Measurements from ENCODE around the gene EIF2B2.
"Not testable (repeated sequence)": the region's sequence is repeated elsewhere in the genome, so short reads cannot be mapped to it uniquely, and the experiment has no call there.

The EIF2B2 gene

DNA sequence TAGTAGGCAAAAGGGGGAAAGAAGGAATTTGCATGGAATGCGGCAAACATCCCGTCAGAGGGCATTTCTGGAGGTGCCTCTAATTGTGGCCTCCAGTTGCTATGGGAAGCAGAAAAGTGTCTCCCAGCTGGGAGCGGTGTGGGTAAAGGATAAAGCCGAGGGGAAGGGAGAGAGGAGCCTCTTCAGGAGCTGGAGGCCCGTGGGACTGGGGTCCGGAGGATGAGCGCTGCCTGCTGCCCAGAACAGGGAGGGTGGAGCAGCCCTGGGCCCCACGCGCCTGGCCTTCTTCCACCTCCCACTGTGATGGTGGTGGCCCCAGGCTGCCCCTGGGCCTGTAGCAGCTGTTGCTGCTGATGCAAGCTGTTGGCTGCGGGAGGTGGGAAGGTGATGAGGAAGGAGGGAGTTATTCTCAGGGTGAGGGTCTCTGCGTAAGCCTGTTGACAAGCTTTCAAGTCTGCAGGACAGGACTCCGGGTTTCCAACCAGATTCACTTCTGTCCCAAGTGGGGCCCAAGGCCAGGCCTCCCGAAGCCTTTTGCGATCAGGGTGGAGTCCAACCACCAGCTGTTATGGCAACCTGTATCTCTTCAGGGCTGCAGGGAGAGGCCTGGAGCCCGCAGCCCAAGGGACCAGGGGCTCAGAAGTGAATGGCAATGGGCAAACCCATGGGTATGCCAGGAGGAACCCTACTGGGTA is 28.2 kb upstream of the EIF2B2 start:
- no peak for DNase-seq (ENCODE audit: low read depth)

DNA sequence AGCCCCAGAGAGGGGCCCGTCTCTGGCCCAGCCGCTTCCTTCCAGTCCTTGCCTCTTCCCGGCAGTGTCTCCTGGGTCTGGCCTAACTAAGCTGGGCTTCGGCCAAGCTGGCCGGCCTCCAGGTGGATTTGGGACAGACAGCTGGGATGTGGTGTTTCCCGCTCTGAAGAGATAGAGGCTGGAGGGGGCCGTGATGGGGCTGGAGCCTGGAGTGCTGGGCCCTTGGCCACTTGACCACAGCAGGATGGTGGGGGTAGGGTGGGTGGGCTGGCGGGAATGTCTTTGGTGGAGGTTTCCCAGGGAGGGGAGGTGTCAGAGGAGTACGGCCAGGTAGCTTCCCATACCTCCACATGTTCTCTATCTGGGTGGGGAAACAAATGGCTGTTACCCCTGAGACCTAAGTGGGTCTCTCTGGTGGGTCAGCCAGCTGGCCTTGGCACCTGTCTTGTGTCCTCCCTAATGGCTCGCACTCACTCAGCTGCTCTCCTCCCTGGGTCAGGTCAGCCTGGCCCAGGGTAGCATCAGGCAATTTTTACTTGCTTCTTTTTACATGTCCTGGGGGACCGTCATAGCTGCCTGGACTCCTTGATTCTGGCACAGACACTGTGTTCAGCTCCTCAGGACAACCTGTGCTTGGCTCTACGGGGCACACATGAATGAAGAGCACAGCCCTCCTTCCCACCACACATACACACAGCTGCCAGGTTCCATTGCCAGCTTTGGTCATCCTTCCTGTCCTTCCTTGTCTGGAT is 27.5 kb upstream of the EIF2B2 start:
- no peak for DNase-seq (ENCODE audit: low read depth)

DNA sequence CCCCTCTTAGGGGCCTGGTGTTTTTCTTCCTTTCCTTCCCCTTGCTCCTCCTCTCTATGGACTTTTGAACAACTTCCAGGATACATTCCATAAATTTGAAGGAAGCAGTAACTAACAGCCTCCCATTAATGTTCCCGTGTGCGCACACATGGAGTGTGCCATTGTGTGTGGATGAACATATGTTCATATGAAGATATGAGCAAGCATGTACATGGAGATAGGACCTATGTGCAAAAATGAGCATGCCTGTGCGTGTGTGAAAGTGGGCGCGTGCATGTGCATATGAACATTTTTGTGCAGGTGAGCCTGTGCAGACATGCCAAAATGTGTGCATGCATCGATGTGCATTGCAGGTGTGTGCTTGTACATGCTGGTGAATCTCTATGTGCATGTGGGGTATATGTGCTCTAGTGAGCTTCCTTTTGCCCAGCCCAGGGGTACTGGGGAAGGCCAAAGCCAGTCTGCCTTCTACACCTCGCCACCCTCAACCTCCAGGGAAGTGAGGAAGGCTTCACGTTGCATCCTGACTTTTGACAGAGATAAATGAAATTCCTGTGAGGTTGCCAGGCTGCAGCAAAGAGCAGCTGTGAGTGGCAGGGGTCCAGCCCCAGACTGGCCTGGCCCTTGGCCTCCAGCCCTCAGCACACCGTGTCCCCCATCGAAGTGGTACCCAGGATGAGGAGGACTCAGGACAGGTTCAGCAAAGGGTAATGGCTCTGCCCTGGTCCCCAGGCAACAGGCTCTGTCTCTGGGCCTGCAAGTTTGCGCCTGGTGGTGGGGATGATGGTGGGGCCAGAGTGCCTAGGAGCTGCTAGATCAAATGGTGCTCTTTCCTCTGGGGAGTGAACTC is 26.2 kb upstream of the EIF2B2 start:
- DNase-seq (ENCODE audit: low read depth), result no peak

DNA sequence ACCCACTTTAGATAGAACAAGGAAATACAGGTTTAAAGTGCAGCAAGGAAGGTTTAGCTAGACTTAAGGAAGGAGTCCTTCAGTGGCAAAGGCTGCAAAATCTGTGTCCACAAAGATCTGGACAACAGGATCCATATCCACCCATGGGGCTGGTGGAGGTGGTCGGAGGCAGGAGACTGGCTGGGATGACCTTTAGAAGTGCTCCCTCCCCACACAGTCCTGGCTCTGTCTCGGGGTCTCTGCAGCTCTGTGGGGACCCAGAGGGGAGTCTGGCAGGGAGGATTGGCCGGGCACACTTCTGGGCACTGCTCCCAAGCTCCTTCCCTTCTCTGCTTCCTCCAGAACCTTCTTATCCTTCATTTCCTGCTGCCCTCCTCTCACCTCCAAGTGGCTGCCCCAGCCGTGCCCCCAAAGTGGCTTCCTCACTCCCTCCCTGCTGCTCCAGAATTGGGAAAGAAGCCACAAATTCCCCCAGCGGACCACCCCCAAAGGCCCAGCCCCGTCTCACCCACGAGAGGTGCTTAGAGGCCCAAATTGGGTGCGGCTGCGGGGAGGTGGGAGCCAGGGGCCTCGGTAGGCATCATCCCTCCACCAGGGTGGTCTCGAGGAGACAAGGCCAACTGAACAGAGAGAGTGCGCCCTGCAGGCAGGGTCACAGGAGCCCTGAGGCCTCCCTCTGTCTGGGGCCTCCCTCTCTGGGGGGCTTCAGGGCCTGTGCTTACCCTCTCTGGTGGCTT is 25.4 kb upstream of the EIF2B2 start:
- no peak for DNase-seq (ENCODE audit: low read depth)

DNA sequence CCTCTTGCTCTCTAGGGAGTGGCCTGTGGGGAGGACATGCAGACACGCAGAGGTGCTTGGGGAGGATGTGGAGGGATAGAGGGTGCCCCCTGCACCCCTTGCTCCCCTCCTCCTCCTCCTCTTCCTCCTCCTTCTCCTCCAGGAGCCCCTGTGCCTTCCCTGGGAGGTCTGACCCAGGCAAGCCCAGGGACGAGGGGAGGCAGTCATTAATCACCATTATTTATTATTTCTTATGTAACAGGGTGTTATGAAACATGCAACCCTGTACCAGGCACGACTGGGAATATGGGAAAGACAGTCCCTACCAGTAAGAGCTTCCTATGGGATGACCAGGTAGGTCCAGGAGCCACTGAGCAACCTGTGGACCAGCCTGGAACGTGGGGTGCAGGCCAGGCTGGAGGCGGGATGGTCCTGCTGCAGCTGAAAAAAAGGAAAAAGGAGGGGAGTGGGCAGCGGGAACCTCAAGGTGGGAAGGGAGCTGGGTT is 24.8 kb upstream of the EIF2B2 start:
- DNase-seq (ENCODE audit: low read depth), result no peak

DNA sequence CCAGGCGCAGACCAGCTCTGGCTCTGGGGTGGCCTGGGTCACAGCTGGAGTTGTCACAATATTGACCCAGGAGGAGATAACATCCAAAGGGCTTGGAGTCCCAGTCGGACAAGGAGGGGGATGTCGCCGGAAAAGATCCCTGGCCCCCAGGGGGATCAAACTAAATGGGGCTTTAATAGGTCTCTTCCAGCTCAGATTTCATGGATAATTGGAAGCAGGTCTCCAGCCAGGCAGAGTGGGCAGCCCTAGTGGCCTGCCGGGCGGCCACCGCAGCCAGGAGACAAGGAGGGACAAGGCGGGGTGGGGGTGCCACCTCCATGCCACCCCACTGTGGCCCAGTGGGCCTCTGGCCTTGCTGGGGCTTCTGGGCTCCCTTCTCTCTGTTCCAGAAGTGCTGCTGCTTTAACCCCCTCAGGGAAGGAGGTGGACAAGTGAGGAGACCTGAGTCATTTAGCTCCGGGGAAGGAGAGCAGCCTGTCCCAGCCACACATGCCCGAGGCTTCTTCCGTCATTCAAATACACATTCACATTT is 24.2 kb upstream of the EIF2B2 start:
- DNase-seq (ENCODE audit: low read depth), result no peak

DNA sequence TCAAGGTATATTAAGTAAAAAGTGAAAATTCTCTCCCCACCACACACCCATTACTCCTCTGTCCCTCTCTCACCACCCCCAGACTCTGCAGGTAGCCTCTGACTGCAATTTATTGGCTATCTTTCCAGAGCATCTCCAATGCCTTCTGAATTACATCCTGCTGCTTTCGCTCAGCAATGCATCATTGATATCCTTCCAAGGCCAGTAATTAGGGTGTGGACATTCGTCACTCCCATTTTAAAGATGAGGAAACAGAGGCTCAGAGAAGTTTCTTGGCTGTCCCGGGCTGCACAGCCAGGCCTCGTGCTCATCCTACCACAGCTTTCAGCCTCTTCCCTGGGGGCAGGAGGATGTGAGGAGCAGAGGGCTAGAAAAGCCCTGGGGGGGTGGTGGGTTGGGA is 23.7 kb upstream of the EIF2B2 start:
- no peak for DNase-seq (ENCODE audit: low read depth)

DNA sequence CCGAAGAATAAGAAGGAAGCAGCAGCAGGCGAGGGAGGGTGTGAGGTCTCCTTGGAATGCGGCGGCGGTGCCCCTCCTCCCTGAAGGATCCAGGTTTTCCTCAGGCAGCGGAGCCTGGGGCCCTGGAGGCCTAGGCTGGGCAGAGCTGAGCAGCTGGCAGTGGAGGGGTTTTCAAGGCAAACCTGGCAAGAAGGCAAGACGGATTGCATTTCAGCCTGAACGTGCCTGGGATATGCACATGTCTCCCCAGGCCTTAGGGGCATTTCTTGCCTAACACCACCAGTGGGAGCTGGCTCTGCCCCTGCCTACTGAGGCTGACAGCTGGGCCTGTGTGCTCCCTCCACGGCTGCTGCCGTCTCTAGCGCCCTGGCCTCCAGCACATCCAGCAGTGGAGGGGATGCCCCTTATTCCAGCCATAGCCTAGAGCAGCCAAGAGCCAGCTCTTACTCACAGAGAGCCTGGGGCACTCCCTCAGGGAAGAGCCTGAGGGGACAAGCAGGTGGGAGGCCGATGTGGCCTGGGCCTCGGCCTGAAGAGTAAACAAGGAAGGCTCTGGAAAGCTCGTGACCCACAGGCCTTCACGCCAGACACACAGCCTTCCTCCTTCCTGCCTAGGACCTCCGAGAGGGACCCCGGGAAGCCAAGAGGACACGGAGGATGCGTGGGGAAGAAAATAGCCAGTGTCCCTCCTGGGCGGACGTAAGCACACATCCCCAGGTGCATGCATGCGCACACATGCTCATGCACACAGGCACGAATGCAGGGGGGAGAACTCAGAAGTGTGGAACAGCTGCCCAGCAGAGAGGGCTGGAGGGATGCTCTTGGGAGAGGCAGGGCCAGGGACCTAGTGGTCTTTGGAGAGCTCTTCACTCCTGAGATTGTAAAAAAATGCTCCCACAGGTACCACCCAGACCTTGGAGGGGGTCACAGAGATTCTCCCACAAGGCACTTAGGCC is 23.0 kb upstream of the EIF2B2 start:
- no peak for DNase-seq (ENCODE audit: low read depth)

DNA sequence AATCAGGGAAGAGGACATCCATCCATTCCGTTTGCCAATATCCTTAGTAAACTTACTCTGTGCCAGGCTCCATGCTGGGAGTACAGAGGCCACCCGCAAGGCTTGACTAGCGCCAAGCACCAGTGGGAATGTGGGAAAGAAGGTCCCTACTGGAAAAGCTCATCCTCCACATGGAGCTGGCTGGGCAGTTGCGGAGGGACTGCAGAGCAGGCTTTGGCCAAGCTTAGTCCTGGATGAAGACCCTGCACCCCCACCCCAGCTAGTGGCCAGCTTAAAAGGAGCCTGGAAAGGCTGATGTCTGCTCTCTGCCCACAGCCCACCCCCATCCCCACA is 22.4 kb upstream of the EIF2B2 start:
- DNase-seq (ENCODE audit: low read depth), result no peak

DNA sequence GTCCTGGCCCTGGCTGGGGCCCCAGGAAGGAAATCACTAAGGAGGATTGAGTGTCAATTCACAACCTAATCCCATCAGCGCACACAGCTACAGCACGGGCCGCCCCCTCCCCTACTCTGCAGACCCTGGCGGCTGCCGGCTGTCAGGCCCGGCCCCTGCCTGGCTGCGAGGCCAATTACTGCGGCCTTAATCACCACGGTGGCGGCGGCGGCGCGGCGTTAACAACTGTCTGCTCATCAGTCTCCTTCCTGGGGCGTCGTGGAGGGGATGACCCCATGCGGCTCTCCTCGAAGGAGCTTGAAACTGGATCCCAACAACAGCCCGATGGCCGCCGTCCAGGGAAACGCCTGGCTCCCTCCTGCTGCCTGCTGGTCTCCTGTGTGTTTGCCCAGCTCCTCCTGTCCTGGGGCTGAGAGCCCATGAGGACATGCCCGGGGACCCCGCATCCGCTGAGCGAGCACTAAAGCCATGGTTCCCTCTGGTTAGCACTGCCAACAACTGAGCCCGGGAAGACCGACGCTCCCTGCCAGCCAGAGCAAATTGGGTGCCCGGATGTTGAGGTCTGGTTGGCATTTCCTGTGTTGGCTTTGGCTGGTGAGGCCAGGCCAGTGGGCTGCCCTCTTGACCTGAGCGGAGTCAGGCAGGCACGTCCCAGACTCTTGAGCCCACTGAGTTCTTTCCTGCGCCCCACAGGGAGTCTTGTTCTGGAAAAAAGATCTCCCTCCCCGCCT is 21.8 kb upstream of the EIF2B2 start:
- DNase-seq (ENCODE audit: low read depth), result no peak

DNA sequence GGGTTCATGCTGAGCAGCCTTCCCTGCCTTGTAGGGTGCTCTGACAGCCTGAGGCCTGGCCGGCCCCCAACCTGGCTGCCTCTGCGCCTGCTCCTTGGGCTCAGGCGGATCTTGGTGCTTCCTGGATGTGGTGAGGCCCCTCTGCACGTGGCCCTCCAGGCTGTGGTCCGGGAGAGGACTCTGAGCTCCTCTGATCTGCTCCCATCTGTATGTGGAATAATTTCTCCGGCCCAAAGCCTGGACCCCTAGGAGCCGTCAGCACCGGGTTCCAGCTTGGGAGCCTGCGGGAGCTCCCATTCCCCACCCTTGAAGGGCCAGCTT is 21.3 kb upstream of the EIF2B2 start:
- DNase-seq (ENCODE audit: low read depth), result no peak

DNA sequence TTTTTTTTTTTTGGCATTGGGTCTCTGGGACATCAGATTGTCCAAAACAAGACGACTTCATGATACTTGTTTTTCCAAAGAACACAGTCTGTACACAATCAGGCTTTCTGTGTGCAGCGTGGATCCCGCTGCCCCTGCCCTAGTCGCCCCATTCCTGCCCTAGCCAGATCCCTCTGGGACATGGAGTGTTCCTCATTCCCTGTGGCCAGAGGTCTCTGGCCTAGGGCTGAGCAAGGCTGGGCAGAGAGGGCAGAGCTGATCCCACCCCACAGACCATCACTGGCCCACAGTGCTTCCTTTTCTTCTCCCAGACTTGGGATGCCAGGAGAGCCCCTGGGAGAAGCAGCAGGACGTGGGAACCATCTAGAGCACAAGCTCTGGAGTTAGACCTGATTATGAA is 20.9 kb upstream of the EIF2B2 start:
- no peak for DNase-seq (ENCODE audit: low read depth)

DNA sequence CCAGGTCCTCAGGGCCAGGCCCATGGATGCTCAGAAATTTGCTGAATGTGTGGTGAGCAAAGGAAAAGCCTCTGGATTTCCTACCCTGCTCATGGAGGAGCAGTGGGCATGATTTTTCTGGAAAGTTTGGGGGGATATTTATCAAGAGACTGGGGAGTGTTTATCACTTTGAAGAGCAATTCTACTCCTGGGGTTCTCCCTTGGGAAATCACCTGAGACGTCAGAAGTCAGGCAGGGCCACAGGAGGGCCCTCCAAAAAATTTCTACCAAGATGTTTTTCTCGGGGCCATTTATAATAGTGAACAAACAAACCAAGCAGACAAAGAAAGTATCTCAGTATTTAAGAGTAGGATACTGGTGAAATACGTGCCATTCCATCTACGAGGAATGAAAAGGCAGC is 20.1 kb upstream of the EIF2B2 start:
- no peak for DNase-seq (ENCODE audit: low read depth)

DNA sequence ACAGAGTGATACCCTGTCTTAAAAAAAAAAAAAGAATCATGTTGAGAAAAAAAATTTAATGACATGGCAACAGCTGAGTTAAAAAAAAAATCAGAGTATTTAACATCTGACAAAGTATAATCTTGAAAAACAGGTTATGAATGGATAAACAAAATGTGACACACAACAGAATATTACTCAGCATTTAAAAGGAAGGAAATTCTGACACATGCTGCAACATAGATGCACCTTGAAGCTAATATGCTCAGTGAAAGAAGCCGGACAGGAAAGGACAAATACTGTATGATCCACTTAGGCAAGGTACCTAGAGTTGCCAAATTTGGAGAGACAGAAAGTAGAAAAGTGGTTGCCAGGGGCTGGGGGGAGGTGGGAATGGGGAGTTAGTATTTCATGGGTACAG is 19.4 kb upstream of the EIF2B2 start:
- no peak for DNase-seq (ENCODE audit: low read depth)

DNA sequence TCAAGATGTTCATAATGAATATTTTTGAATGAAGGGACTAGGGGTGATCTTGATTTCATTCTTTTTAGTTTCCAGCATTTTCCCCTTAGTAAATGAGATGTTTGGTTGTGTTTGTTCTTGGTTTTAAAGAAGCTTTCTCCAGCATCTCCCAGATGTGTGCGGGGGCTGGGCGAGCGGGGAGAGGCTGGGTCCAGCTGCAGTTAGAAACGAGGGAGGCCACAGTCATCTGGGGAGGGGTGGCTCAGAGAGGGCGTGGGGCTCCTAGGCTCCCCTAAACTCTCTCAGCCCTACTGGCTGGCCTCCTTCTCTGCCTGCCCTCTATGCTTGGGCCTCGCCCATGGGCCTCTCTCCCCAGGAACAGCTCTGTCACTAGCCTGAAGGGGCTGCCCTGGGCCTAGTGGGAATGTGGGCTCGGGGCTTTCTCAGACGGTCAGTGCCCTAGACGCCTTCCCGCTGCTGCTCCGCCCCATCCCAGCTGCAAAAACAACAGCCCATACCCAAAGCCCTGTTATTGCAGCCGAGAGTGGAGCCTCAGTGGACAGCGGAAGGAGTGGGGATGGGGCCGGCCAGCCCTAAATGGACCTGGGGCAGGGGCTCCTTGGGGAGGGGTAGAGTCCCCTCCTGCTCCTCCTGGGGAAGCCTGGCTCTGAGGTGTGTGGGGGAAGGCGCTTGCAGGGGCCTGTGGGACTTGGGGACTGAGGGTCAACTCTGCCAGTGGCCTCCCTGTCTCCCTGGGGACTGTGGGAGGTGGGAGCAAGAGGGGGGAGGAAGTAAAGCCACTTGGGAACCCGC is 18.3 kb upstream of the EIF2B2 start:
- DNase-seq (ENCODE audit: low read depth), result no peak

DNA sequence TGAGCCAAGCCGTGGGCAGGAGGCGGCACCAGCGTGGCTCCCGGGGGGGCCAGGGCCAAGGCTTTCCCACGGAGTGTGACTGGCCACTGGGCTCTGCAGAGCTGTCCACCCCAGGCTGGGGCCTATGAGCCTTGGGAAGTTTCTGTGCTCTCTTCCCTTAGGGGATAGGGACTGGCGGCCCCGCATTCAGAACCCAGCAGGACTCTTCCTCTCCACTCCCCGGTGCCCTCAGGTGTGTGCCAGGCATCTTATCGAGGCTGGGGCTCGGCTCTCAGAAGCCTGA is 17.8 kb upstream of the EIF2B2 start:
- DNase-seq (ENCODE audit: low read depth), result no peak

DNA sequence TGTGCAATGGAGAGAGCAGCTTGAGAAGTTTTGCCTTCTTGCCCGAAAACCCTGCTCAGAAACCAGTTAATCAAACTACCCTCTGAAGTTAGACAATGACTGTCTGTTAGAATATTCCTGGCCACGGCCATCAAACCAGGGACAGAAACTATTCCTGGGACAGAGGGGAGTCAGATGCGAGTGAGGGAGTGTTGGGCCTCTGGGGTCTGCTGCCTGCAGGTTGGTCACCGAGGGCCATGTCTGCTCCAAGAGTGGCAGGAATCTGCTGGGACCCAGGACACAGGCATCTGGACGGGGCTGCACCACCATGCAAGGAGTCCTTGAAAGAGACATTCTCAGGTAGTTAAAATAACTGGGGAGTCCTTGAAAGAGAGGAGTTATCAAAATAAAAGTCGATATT is 16.9 kb upstream of the EIF2B2 start:
- no peak for DNase-seq (ENCODE audit: low read depth)

DNA sequence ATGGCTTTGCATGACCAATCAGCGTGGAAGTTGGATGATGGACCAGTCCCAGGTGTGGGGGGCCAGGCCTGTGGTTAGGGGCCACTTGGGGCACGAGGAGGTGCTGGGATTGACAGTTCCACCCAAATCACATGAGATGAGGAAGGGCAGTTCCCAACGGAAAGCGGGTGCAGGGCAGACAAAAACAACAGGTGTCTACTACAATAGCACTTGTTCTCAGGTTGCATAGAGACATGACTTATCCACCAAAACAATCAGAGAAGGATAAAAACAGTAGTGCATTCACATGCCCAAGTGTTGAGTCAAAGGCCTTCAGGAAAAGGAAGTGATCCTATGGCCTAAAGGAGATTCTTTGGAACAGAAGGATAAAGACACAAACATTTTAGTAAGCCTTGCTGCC is 14.6 kb upstream of the EIF2B2 start:
- DNase-seq (ENCODE audit: low read depth), result no peak

DNA sequence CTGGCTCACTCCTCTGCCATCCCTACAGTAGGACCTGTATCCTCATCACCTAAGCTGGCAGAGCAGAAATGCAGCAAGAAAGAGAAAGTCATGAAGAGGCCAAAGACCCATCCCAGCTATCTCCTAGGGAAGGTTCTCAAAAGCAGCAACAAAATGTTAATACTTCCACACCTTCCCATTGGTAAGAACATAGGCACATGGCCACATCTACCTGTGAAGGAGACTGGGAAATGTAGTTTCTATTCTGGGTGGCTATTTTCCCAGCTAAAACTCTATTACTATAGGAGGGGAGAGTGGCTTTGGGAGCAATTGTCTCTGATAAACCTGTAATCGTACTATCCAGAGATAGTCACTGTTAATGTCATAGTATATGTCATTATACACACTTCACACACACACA is 13.7 kb upstream of the EIF2B2 start:
- no peak for DNase-seq (ENCODE audit: low read depth)

DNA sequence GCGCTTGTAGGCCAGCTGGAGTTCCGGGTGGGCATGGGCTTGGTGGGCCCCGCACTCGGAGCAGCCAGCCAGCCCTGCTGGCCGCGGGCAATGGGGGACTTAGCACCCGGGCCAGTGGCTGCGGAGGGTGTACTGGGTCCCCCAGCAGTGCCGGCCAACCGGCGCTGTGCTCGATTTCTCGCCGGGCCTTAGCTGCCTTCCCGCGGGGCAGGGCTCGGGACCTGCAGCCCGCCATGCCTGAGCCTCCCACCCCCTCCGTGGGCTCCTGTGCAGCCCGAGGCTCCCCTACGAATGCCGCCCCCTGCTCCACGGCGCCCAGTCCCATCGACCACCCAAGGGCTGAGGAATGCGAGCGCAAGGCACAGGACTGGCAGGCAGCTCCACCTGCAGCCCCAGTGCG is 8.5 kb upstream of the EIF2B2 start:
- DNase-seq (ENCODE audit: low read depth), result not testable (repeated sequence)
